ENCODE data around the gene CASP7. TPM values are rescaled to one million over a fixed set of nuclear protein-coding genes. Genes with fewer than 3 reads are reported as not detected.

The CASP7 gene
- polyA plus RNA-seq, 3 donors: 9.9 to 26.1 (median 16.0) TPM

- no peak overlapping the region for H3K4me3 Mint-ChIP-seq
- no peaks in the 10 kb centered on the region for H3K4me1 ChIP-seq (ENCODE audit: control insufficient read depth in 1 of 2, insufficient read depth in 2 of 2, low read length in 2 of 2)
- H3K79me2 ChIP-seq (ENCODE audit: insufficient read depth, low read length): no peaks in the 10 kb centered on the region
- no peak for DNase-seq
- H3K9ac ChIP-seq (ENCODE audit: insufficient read depth, low read length, poor library complexity, severe bottlenecking): no peak overlapping the region
- H3K9me3 ChIP-seq (replicated peaks in 1 of 2; ENCODE audit: control insufficient read depth in 1 of 2, insufficient read depth in 1 of 2, low read length in 2 of 2): no peaks in the 10 kb centered on the region
- peaks cover 0 to 2% (median 0%) of the 10 kb centered on the region in 7 donors for H3K9me3 Mint-ChIP-seq
- H3K4me1 Mint-ChIP-seq: peaks cover 4% of the 10 kb centered on the region
- no peak overlapping the region for H3K4me3 ChIP-seq (replicated peaks in 1 of 3; ENCODE audit: low read depth in 2 of 3, low read length in 3 of 3)
- no peaks in the 10 kb centered on the region for H3K36me3 ChIP-seq (replicated peaks in 1 of 2; ENCODE audit: control insufficient read depth in 1 of 2, insufficient read depth in 2 of 2, low read length in 2 of 2)
- H3K36me3 Mint-ChIP-seq: no peaks in the 10 kb centered on the region
- no peak overlapping the region for H3K27ac Mint-ChIP-seq
- no peak for TF ChIP-seq CTCF (IDR thresholded peaks at IDR 0.05)
- no peak overlapping the region for H3K4me2 ChIP-seq (replicated peaks; ENCODE audit: extremely low read depth, low read length, poor library complexity, severe bottlenecking)
- intact Hi-C loops (cut with micrococcal nuclease): no loop called here
- no peaks in the 10 kb centered on the region for H3K27me3 ChIP-seq (ENCODE audit: control insufficient read depth in 2 of 2, insufficient read depth in 2 of 2, low read length in 2 of 2)
- WGBS (ENCODE audit: insufficient coverage): no CpG with 5 or more reads among the region's 2 CpGs
- peaks cover 0 to 6% (median 3%) of the 10 kb centered on the region in 3 donors for H3K27me3 Mint-ChIP-seq (ENCODE audit: low read depth in 3 of 3)
- H3K27ac ChIP-seq (ENCODE audit: low read depth in 1 of 2, low read length in 2 of 2): no peak overlapping the region
- no peaks in the 10 kb centered on the region for H4K20me1 ChIP-seq (ENCODE audit: insufficient read depth, low read length)
- H2AFZ ChIP-seq (ENCODE audit: insufficient read depth, low read depth, low read length, poor library complexity, severe bottlenecking): no peak overlapping the region
Measured at GRCh38 chr10:113742466-113742865, 62.8 kb downstream of the CASP7 start.

GRCh38 chr10:113743594-113743993 is 63.9 kb downstream of the CASP7 start:
- H3K36me3 Mint-ChIP-seq: no peaks in the 10 kb centered on the region
- no peaks in the 10 kb centered on the region for H3K36me3 ChIP-seq (replicated peaks in 1 of 2; ENCODE audit: control insufficient read depth in 1 of 2, insufficient read depth in 2 of 2, low read length in 2 of 2)
- no peak overlapping the region for H2AFZ ChIP-seq (ENCODE audit: insufficient read depth, low read depth, low read length, poor library complexity, severe bottlenecking)
- no peaks in the 10 kb centered on the region for H3K79me2 ChIP-seq (ENCODE audit: insufficient read depth, low read length)
- no peak for TF ChIP-seq CTCF (IDR thresholded peaks at IDR 0.05)
- H3K4me3 ChIP-seq (replicated peaks in 1 of 3; ENCODE audit: low read depth in 2 of 3, low read length in 3 of 3): no peak overlapping the region
- no peak overlapping the region for H3K27ac ChIP-seq (ENCODE audit: low read depth in 1 of 2, low read length in 2 of 2)
- no peaks in the 10 kb centered on the region for H3K27me3 ChIP-seq (ENCODE audit: control insufficient read depth in 2 of 2, insufficient read depth in 2 of 2, low read length in 2 of 2)
- intact Hi-C loops (cut with micrococcal nuclease): no loop called here
- H3K27ac Mint-ChIP-seq: no peak overlapping the region
- peaks cover 4% of the 10 kb centered on the region for H3K4me1 Mint-ChIP-seq
- H3K4me1 ChIP-seq (ENCODE audit: control insufficient read depth in 1 of 2, insufficient read depth in 2 of 2, low read length in 2 of 2): no peaks in the 10 kb centered on the region
- no peaks in the 10 kb centered on the region for H4K20me1 ChIP-seq (ENCODE audit: insufficient read depth, low read length)
- peaks cover 0 to 2% (median 0%) of the 10 kb centered on the region in 7 donors for H3K9me3 Mint-ChIP-seq
- no peaks in the 10 kb centered on the region for H3K9me3 ChIP-seq (replicated peaks in 1 of 2; ENCODE audit: control insufficient read depth in 1 of 2, insufficient read depth in 1 of 2, low read length in 2 of 2)
- H3K9ac ChIP-seq (ENCODE audit: insufficient read depth, low read length, poor library complexity, severe bottlenecking): no peak overlapping the region
- no peak overlapping the region for H3K4me2 ChIP-seq (replicated peaks; ENCODE audit: extremely low read depth, low read length, poor library complexity, severe bottlenecking)
- no peak overlapping the region for H3K4me3 Mint-ChIP-seq
- no peak for DNase-seq
- peaks cover 0 to 6% (median 0%) of the 10 kb centered on the region in 3 donors for H3K27me3 Mint-ChIP-seq (ENCODE audit: low read depth in 3 of 3)

All from CD14-positive monocyte (primary cell).